ENCODE measurements around the gene AAMDC. TPM values are rescaled to one million over a fixed set of nuclear protein-coding genes. Genes with fewer than 3 reads are reported as not detected.
"Not testable (repeated sequence)": the region's sequence is repeated elsewhere in the genome, so short reads cannot be mapped to it uniquely, and the experiment has no call there.

The AAMDC gene
- total and polyA plus RNA-seq, 2 of the 13 experiments (the other 11 are each of a cell fraction or from before 2014, with no cell fraction given), result 18.1 to 35.6 TPM

DNA sequence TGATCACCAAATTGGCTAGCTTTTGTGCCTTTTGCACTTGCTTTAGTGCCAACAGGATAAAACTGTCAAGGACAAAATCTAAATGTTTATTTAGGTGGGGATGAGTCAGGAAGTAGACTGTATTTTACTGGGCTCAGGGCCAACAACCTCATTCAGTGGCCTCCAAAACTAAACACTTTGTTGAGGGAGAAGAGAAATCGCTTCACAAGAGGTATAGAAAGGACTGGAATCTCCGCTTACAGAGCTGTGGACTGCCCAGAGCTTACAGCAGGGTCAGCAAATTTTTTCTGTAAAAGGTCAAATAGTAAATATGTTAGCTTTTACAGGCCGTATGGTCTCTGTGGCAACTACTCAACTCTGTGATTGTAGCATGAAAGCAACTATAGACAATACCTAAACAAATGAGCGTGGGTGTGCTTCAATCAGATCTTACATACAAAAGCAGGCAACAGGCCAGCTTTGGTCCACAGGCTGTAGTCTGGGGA is 93.4 kb downstream of the AAMDC start (continued):
- TF ChIP-seq, protein P1, sequence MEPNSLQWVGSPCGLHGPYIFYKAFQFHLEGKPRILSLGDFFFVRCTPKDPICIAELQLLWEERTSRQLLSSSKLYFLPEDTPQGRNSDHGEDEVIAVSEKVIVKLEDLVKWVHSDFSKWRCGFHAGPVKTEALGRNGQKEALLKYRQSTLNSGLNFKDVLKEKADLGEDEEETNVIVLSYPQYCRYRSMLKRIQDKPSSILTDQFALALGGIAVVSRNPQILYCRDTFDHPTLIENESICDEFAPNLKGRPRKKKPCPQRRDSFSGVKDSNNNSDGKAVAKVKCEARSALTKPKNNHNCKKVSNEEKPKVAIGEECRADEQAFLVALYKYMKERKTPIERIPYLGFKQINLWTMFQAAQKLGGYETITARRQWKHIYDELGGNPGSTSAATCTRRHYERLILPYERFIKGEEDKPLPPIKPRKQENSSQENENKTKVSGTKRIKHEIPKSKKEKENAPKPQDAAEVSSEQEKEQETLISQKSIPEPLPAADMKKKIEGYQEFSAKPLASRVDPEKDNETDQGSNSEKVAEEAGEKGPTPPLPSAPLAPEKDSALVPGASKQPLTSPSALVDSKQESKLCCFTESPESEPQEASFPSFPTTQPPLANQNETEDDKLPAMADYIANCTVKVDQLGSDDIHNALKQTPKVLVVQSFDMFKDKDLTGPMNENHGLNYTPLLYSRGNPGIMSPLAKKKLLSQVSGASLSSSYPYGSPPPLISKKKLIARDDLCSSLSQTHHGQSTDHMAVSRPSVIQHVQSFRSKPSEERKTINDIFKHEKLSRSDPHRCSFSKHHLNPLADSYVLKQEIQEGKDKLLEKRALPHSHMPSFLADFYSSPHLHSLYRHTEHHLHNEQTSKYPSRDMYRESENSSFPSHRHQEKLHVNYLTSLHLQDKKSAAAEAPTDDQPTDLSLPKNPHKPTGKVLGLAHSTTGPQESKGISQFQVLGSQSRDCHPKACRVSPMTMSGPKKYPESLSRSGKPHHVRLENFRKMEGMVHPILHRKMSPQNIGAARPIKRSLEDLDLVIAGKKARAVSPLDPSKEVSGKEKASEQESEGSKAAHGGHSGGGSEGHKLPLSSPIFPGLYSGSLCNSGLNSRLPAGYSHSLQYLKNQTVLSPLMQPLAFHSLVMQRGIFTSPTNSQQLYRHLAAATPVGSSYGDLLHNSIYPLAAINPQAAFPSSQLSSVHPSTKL (CRISPR knock-in tag; IDR thresholded peaks at IDR 0.05), result peak; percentile 68
- TF ChIP-seq, protein P2, sequence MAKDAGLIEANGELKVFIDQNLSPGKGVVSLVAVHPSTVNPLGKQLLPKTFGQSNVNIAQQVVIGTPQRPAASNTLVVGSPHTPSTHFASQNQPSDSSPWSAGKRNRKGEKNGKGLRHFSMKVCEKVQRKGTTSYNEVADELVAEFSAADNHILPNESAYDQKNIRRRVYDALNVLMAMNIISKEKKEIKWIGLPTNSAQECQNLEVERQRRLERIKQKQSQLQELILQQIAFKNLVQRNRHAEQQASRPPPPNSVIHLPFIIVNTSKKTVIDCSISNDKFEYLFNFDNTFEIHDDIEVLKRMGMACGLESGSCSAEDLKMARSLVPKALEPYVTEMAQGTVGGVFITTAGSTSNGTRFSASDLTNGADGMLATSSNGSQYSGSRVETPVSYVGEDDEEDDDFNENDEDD (CRISPR knock-in tag; IDR thresholded peaks at IDR 0.05; ENCODE audit: borderline replicate concordance), result peak; percentile 10; the same call in 1 of the 2 replicates
- TF ChIP-seq, protein P3, sequence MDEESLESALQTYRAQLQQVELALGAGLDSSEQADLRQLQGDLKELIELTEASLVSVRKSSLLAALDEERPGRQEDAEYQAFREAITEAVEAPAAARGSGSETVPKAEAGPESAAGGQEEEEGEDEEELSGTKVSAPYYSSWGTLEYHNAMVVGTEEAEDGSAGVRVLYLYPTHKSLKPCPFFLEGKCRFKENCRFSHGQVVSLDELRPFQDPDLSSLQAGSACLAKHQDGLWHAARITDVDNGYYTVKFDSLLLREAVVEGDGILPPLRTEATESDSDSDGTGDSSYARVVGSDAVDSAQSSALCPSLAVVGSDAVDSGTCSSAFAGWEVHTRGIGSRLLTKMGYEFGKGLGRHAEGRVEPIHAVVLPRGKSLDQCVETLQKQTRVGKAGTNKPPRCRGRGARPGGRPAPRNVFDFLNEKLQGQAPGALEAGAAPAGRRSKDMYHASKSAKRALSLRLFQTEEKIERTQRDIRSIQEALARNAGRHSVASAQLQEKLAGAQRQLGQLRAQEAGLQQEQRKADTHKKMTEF (CRISPR knock-in tag; IDR thresholded peaks at IDR 0.05), result peak; percentile 20; the same call in 1 of the 2 replicates
- TF ChIP-seq NFIC (IDR thresholded peaks at IDR 0.05; ENCODE audit: low read length) (peak; percentile 64; the same call in 1 of the 2 replicates), SOX6 (CRISPR knock-in tag; IDR thresholded peaks at IDR 0.05) (peak; percentile 82), MEIS1 (CRISPR knock-in tag; IDR thresholded peaks at IDR 0.05; ENCODE audit: borderline replicate concordance) (0 out of 2 replicates have a peak, but pooled peaks have one; percentile 42), ZNF292 (CRISPR knock-in tag; IDR thresholded peaks at IDR 0.05; ENCODE audit: borderline replicate concordance, low read depth) (0 out of 2 replicates have a peak, but pooled peaks have one; percentile 38), GATAD2A (CRISPR knock-in tag; IDR thresholded peaks at IDR 0.05) (peak; percentile 82)
- not testable (repeated sequence) for TF ChIP-seq SOX6 (IDR thresholded peaks at IDR 0.05)
- TF ChIP-seq, protein P4, sequence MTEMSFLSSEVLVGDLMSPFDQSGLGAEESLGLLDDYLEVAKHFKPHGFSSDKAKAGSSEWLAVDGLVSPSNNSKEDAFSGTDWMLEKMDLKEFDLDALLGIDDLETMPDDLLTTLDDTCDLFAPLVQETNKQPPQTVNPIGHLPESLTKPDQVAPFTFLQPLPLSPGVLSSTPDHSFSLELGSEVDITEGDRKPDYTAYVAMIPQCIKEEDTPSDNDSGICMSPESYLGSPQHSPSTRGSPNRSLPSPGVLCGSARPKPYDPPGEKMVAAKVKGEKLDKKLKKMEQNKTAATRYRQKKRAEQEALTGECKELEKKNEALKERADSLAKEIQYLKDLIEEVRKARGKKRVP (CRISPR knock-in tag; IDR thresholded peaks at IDR 0.05), result peak in 1 of 2 experiments; percentile 33; a peak in 1 of 4 replicates
- TF ChIP-seq, protein P5, sequence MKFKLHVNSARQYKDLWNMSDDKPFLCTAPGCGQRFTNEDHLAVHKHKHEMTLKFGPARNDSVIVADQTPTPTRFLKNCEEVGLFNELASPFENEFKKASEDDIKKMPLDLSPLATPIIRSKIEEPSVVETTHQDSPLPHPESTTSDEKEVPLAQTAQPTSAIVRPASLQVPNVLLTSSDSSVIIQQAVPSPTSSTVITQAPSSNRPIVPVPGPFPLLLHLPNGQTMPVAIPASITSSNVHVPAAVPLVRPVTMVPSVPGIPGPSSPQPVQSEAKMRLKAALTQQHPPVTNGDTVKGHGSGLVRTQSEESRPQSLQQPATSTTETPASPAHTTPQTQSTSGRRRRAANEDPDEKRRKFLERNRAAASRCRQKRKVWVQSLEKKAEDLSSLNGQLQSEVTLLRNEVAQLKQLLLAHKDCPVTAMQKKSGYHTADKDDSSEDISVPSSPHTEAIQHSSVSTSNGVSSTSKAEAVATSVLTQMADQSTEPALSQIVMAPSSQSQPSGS (CRISPR knock-in tag; IDR thresholded peaks at IDR 0.05), result 0 out of 2 replicates have a peak, but pooled peaks have one; percentile 12
- TF ChIP-seq, protein P6, sequence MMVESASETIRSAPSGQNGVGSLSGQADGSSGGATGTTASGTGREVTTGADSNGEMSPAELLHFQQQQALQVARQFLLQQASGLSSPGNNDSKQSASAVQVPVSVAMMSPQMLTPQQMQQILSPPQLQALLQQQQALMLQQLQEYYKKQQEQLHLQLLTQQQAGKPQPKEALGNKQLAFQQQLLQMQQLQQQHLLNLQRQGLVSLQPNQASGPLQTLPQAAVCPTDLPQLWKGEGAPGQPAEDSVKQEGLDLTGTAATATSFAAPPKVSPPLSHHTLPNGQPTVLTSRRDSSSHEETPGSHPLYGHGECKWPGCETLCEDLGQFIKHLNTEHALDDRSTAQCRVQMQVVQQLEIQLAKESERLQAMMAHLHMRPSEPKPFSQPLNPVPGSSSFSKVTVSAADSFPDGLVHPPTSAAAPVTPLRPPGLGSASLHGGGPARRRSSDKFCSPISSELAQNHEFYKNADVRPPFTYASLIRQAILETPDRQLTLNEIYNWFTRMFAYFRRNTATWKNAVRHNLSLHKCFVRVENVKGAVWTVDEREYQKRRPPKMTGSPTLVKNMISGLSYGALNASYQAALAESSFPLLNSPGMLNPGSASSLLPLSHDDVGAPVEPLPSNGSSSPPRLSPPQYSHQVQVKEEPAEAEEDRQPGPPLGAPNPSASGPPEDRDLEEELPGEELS (CRISPR knock-in tag; IDR thresholded peaks at IDR 0.05), result peak; percentile 53; the same call in 1 of the 2 replicates
- TF ChIP-seq, protein P7, sequence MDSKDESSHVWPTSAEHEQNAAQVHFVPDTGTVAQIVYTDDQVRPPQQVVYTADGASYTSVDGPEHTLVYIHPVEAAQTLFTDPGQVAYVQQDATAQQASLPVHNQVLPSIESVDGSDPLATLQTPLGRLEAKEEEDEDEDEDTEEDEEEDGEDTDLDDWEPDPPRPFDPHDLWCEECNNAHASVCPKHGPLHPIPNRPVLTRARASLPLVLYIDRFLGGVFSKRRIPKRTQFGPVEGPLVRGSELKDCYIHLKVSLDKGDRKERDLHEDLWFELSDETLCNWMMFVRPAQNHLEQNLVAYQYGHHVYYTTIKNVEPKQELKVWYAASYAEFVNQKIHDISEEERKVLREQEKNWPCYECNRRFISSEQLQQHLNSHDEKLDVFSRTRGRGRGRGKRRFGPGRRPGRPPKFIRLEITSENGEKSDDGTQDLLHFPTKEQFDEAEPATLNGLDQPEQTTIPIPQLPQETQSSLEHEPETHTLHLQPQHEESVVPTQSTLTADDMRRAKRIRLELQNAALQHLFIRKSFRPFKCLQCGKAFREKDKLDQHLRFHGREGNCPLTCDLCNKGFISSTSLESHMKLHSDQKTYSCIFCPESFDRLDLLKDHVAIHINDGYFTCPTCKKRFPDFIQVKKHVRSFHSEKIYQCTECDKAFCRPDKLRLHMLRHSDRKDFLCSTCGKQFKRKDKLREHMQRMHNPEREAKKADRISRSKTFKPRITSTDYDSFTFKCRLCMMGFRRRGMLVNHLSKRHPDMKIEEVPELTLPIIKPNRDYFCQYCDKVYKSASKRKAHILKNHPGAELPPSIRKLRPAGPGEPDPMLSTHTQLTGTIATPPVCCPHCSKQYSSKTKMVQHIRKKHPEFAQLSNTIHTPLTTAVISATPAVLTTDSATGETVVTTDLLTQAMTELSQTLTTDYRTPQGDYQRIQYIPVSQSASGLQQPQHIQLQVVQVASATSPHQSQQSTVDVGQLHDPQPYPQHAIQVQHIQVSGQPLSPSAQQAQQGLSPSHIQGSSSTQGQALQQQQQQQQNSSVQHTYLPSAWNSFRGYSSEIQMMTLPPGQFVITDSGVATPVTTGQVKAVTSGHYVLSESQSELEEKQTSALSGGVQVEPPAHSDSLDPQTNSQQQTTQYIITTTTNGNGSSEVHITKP (CRISPR knock-in tag; IDR thresholded peaks at IDR 0.05; ENCODE audit: low read depth), result 0 out of 2 replicates have a peak, but pooled peaks have one; percentile 19
